Measurements from ENCODE around the gene PRELID2.
A peak's percentile ranks its signal among the peaks of the same experiment; 100 is the strongest.

Gene PRELID2

GRCh38 chr5:145826895-145827674 is 8.1 kb downstream of the PRELID2 start:
- H3K27me3 ChIP-seq (ENCODE audit: insufficient read depth, insufficient read length), result no peaks in the 10 kb centered on the region
- H3K36me3 ChIP-seq (ENCODE audit: insufficient read depth, insufficient read length, low read length), result no peaks in the 10 kb centered on the region
- no peaks in the 10 kb centered on the region for H3K9me3 ChIP-seq (ENCODE audit: insufficient read depth, low read length)
- no peak for DNase-seq (ENCODE audit: low read depth, low spot score)
- TF ChIP-seq SUZ12 (IDR thresholded peaks at IDR 0.05; ENCODE audit: extremely low read depth, insufficient read depth, insufficient read length), result no peak
- no peak for TF ChIP-seq ZNF274 (IDR thresholded peaks at IDR 0.05; ENCODE audit: low read depth, low read length)
- TF ChIP-seq YY1 (IDR thresholded peaks at IDR 0.05; ENCODE audit: insufficient read depth, insufficient read length), result no peak
- H3K4me1 ChIP-seq (ENCODE audit: insufficient read depth, insufficient read length), result no peaks in the 10 kb centered on the region
- H3K4me3 ChIP-seq (ENCODE audit: insufficient read length, low read depth), result no peak overlapping the region
- H3K9ac ChIP-seq (ENCODE audit: insufficient read length, low read depth), result no peak overlapping the region

- Histone ChIP-seq H3K36me3 (ENCODE audit: insufficient read depth, insufficient read length, low read length) (no peaks in the 10 kb centered on the region), H3K27me3 (ENCODE audit: insufficient read depth, insufficient read length) (no peaks in the 10 kb centered on the region), H3K4me1 (ENCODE audit: insufficient read depth, insufficient read length) (no peaks in the 10 kb centered on the region), H3K4me3 (ENCODE audit: insufficient read length, low read depth) (no peak overlapping the region), H3K9ac (ENCODE audit: insufficient read length, low read depth) (no peak overlapping the region), H3K9me3 (ENCODE audit: insufficient read depth, low read length) (no peaks in the 10 kb centered on the region)
- DNase-seq (ENCODE audit: low read depth, low spot score), result peak; percentile 16
- TF ChIP-seq SUZ12 (IDR thresholded peaks at IDR 0.05; ENCODE audit: extremely low read depth, insufficient read depth, insufficient read length) (no peak), YY1 (IDR thresholded peaks at IDR 0.05; ENCODE audit: insufficient read depth, insufficient read length) (no peak), ZNF274 (IDR thresholded peaks at IDR 0.05; ENCODE audit: low read depth, low read length) (no peak)
Observed at GRCh38 chr5:145825751-145826180, 9.4 kb downstream of the PRELID2 start.

DNA sequence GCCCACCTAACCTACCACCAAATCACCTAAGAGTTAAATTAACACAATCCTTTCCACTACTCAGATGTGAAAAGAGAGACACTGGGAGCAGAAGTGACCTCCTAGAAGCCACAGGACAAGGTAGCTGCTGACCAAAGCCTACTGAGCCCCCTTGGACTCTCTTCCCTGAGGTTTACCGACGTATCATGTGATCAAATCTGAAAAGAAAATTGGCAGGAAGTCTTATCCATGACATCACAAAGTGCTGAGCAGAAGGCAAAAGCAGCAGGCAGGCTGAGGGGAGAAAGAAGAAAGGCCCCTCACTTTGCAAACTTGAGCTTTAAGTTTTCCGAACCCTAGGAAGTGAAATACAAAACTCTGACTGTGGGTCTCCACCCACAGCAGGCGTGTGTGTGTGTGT is 11.1 kb downstream of the PRELID2 start:
- Histone ChIP-seq H3K27me3 (ENCODE audit: insufficient read depth, insufficient read length) (no peaks in the 10 kb centered on the region), H3K9me3 (ENCODE audit: insufficient read depth, low read length) (no peaks in the 10 kb centered on the region), H3K4me3 (ENCODE audit: insufficient read length, low read depth) (no peak overlapping the region), H3K36me3 (ENCODE audit: insufficient read depth, insufficient read length, low read length) (no peaks in the 10 kb centered on the region), H3K9ac (ENCODE audit: insufficient read length, low read depth) (no peak overlapping the region), H3K4me1 (ENCODE audit: insufficient read depth, insufficient read length) (no peaks in the 10 kb centered on the region)
- DNase-seq (ENCODE audit: low read depth, low spot score), result no peak
- TF ChIP-seq YY1 (IDR thresholded peaks at IDR 0.05; ENCODE audit: insufficient read depth, insufficient read length), result no peak
- no peak for TF ChIP-seq ZNF274 (IDR thresholded peaks at IDR 0.05; ENCODE audit: low read depth, low read length)
- no peak for TF ChIP-seq SUZ12 (IDR thresholded peaks at IDR 0.05; ENCODE audit: extremely low read depth, insufficient read depth, insufficient read length)

GRCh38 chr5:145818604-145819003 is 16.5 kb downstream of the PRELID2 start:
- TF ChIP-seq YY1 (IDR thresholded peaks at IDR 0.05; ENCODE audit: insufficient read depth, insufficient read length) (no peak), SUZ12 (IDR thresholded peaks at IDR 0.05; ENCODE audit: extremely low read depth, insufficient read depth, insufficient read length) (no peak), ZNF274 (IDR thresholded peaks at IDR 0.05; ENCODE audit: low read depth, low read length) (no peak)
- DNase-seq (ENCODE audit: low read depth, low spot score), result no peak
- H3K9me3 ChIP-seq (ENCODE audit: insufficient read depth, low read length), result no peaks in the 10 kb centered on the region
- H3K4me3 ChIP-seq (ENCODE audit: insufficient read length, low read depth), result no peak overlapping the region
- H3K9ac ChIP-seq (ENCODE audit: insufficient read length, low read depth), result no peak overlapping the region
- H3K4me1 ChIP-seq (ENCODE audit: insufficient read depth, insufficient read length), result no peaks in the 10 kb centered on the region
- H3K27me3 ChIP-seq (ENCODE audit: insufficient read depth, insufficient read length), result no peaks in the 10 kb centered on the region
- H3K36me3 ChIP-seq (ENCODE audit: insufficient read depth, insufficient read length, low read length), result no peaks in the 10 kb centered on the region

- no peaks in the 10 kb centered on the region for H3K4me1 ChIP-seq (ENCODE audit: insufficient read depth, insufficient read length)
- H3K4me3 ChIP-seq (ENCODE audit: insufficient read length, low read depth), result no peak overlapping the region
- TF ChIP-seq YY1 (IDR thresholded peaks at IDR 0.05; ENCODE audit: insufficient read depth, insufficient read length), result no peak
- TF ChIP-seq ZNF274 (IDR thresholded peaks at IDR 0.05; ENCODE audit: low read depth, low read length), result no peak
- TF ChIP-seq SUZ12 (IDR thresholded peaks at IDR 0.05; ENCODE audit: extremely low read depth, insufficient read depth, insufficient read length), result no peak
- H3K9me3 ChIP-seq (ENCODE audit: insufficient read depth, low read length), result no peaks in the 10 kb centered on the region
- no peaks in the 10 kb centered on the region for H3K36me3 ChIP-seq (ENCODE audit: insufficient read depth, insufficient read length, low read length)
- H3K27me3 ChIP-seq (ENCODE audit: insufficient read depth, insufficient read length), result no peaks in the 10 kb centered on the region
- no peak overlapping the region for H3K9ac ChIP-seq (ENCODE audit: insufficient read length, low read depth)
- DNase-seq (ENCODE audit: low read depth, low spot score), result no peak
Observed at GRCh38 chr5:145812877-145813276, 22.3 kb downstream of the PRELID2 start.

DNA sequence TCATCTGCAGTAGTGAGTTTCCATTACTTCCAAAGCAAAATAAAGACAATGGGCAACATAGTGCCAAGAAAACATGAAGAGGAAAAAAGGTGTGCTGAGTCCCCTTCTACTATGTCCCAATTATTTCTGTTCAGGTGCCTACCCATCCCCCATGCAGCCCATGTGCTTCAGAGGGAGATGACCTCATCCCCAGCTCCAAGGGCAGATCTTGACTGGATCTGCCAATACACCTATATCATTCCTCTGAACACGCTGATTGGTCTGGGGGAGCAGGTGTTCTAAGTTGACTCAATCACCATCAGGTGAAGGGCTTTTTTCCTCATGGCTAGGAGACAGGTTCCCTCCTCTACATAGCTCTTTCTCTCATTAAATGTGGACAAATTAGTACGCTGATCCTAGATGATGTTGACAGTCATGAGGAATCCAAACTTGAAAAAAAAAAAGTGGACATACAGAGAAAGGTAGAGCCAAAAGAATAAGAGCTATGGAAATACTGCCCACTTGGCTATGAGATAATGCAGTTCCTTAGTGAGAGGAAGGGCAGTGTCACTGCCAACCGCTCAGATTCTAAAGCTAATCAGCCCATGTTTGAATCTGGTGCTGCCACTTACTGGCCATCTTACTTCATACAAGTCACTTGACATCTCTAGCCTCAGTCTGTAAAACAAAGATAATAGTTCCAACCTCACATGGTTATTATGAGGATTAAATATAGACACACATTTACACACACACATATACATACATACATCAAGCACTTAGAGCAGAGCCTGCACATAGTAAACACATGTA is 23.1 kb downstream of the PRELID2 start:
- Histone ChIP-seq H3K4me1 (ENCODE audit: insufficient read depth, insufficient read length) (no peaks in the 10 kb centered on the region), H3K36me3 (ENCODE audit: insufficient read depth, insufficient read length, low read length) (no peaks in the 10 kb centered on the region), H3K27me3 (ENCODE audit: insufficient read depth, insufficient read length) (no peaks in the 10 kb centered on the region), H3K9me3 (ENCODE audit: insufficient read depth, low read length) (no peaks in the 10 kb centered on the region), H3K9ac (ENCODE audit: insufficient read length, low read depth) (no peak overlapping the region), H3K4me3 (ENCODE audit: insufficient read length, low read depth) (no peak overlapping the region)
- DNase-seq (ENCODE audit: low read depth, low spot score), result no peak
- TF ChIP-seq ZNF274 (IDR thresholded peaks at IDR 0.05; ENCODE audit: low read depth, low read length) (no peak), YY1 (IDR thresholded peaks at IDR 0.05; ENCODE audit: insufficient read depth, insufficient read length) (no peak), SUZ12 (IDR thresholded peaks at IDR 0.05; ENCODE audit: extremely low read depth, insufficient read depth, insufficient read length) (no peak)

- no peaks in the 10 kb centered on the region for H3K9me3 ChIP-seq (ENCODE audit: insufficient read depth, low read length)
- H3K27me3 ChIP-seq (ENCODE audit: insufficient read depth, insufficient read length), result no peaks in the 10 kb centered on the region
- no peak overlapping the region for H3K9ac ChIP-seq (ENCODE audit: insufficient read length, low read depth)
- no peak for DNase-seq (ENCODE audit: low read depth, low spot score)
- no peak for TF ChIP-seq ZNF274 (IDR thresholded peaks at IDR 0.05; ENCODE audit: low read depth, low read length)
- no peak for TF ChIP-seq SUZ12 (IDR thresholded peaks at IDR 0.05; ENCODE audit: extremely low read depth, insufficient read depth, insufficient read length)
- TF ChIP-seq YY1 (IDR thresholded peaks at IDR 0.05; ENCODE audit: insufficient read depth, insufficient read length), result no peak
- H3K36me3 ChIP-seq (ENCODE audit: insufficient read depth, insufficient read length, low read length), result no peaks in the 10 kb centered on the region
- H3K4me3 ChIP-seq (ENCODE audit: insufficient read length, low read depth), result no peak overlapping the region
- H3K4me1 ChIP-seq (ENCODE audit: insufficient read depth, insufficient read length), result no peaks in the 10 kb centered on the region
Observed at GRCh38 chr5:145806923-145807322, 28.2 kb downstream of the PRELID2 start.
